Endothelial cell of umbilical vein (primary cell): ENCODE measurements around the gene NUDT14. TPM values are rescaled to one million over a fixed set of nuclear protein-coding genes. Genes with fewer than 3 reads are reported as not detected.

Experiments used
- BruUV-seq: library from RNA; stranded (reverse); fragments of 400-500 nt; replicated peaks from 2 replicates; lab custom pipeline; 2021; lab: Mats Ljungman, UMichigan
- CTCF ChIA-PET: fragments of 300-600, 350-600 bp; sonication (Branson Sonifier 250); formaldehyde crosslinking; loops from one replicate; lab custom pipeline; 2021; ENCODE audit warnings: antibody characterized with exemption, inconsistent platforms; lab: Charles Lee
- POLR2A ChIA-PET: fragments of 300-600, 350-600 bp; sonication (Branson Sonifier 250); formaldehyde crosslinking; loops from one replicate; lab custom pipeline; 2021; ENCODE audit warnings: antibody characterized with exemption, inconsistent platforms; lab: Charles Lee
- DNase-seq: peaks from one replicate; pipeline ENCODE4 v3.0.0-alpha.2; 2011; ENCODE audit warnings: low read depth, low spot score
- FAIRE-seq: peaks from 2 replicates; lab custom pipeline; 2011; peaks lifted over from hg19 to GRCh38; lab: Jason Lieb, UNC
- H2AFZ ChIP-seq: 2 replicates; pipeline ENCODE4 v1.6.0; 2012; ENCODE audit warnings: low read depth, low read length, control low read depth, inconsistent platforms
- H3K27ac ChIP-seq: 2 replicates; pipeline ENCODE4 v1.5.1; 2011; ENCODE audit warnings: low read depth, mild to moderate bottlenecking, control low read depth, low read length, moderate library complexity; ENCODE audit not compliant: insufficient read depth
- H3K27me3 ChIP-seq, 2 experiments: 2 replicates each; pipeline versions ENCODE4 v1.6.0 to v1.6.1; 2011; ENCODE audit warnings: low read length in 2 of 2, mixed read lengths in 1 of 2; ENCODE audit not compliant: control insufficient read depth in 2 of 2, insufficient read depth in 2 of 2
- H3K36me3 ChIP-seq, 2 experiments: 2 replicates in 1 of 2; 3 replicates in 1 of 2; pipeline ENCODE4 v1.5.1; 2011; ENCODE audit warnings: low read length in 2 of 2, mild to moderate bottlenecking in 1 of 2, moderate library complexity in 1 of 2; ENCODE audit not compliant: control insufficient read depth in 2 of 2, insufficient read depth in 2 of 2; ENCODE audit errors: extremely low read depth in 1 of 2
- H3K4me1 ChIP-seq: 3 replicates; pipeline ENCODE4 v1.5.1; 2011; ENCODE audit warnings: mild to moderate bottlenecking, low read length; ENCODE audit not compliant: control insufficient read depth, insufficient read depth; ENCODE audit errors: extremely low read depth
- H3K4me2 ChIP-seq: 2 replicates; pipeline ENCODE4 v1.6.1; 2011; ENCODE audit warnings: low read length, control low read depth, mixed read lengths; ENCODE audit not compliant: insufficient read depth
- H3K4me3 ChIP-seq, 3 experiments: fragments of 200-600 bp in 1 of 3; sonication (generic), shearing (Covaris generic) in 1 of 3; replicated peaks in 1 of 3; 2 replicates each; pipeline ENCODE4 v1.5.1; 2011 to 2016; ENCODE audit warnings: control low read depth in 3 of 3, low read length in 3 of 3, mild to moderate bottlenecking in 2 of 3, inconsistent platforms in 1 of 3, low read depth in 1 of 3, moderate library complexity in 1 of 3; ENCODE audit not compliant: insufficient read depth in 1 of 3
- H3K79me2 ChIP-seq: 2 replicates; pipeline ENCODE4 v1.6.0; 2012; ENCODE audit warnings: low read length, inconsistent platforms; ENCODE audit not compliant: control insufficient read depth, insufficient read depth
- H3K9ac ChIP-seq: replicated peaks from 2 replicates; pipeline ENCODE3; 2011; ENCODE audit warnings: low read length, control low read depth; ENCODE audit not compliant: insufficient read depth; ENCODE audit errors: extremely low read depth
- H3K9me1 ChIP-seq: replicated peaks from 3 replicates; pipeline ENCODE4 v1.6.0; 2011; ENCODE audit warnings: mild to moderate bottlenecking, low read length; ENCODE audit not compliant: control insufficient read depth, insufficient read depth; ENCODE audit errors: extremely low read depth
- H3K9me3 ChIP-seq: replicated peaks from 2 replicates; pipeline ENCODE4 v1.5.1; 2012; ENCODE audit warnings: low read length, inconsistent platforms; ENCODE audit not compliant: control insufficient read depth, insufficient read depth
- H4K20me1 ChIP-seq: replicated peaks from 2 replicates; pipeline ENCODE3; 2011; ENCODE audit warnings: mild to moderate bottlenecking, low read length; ENCODE audit not compliant: control insufficient read depth, insufficient read depth; ENCODE audit errors: extremely low read depth
- CTCF ChIP-seq, 2 donors: IDR thresholded peaks; 1 replicate in 1 of 2; 2 replicates in 1 of 2; pipeline ENCODE4 v1.5.1; 2011; ENCODE audit warnings: low read length in 2 of 2, mild to moderate bottlenecking in 2 of 2, moderate library complexity in 2 of 2, control low read depth in 1 of 2, inconsistent platforms in 1 of 2, low read depth in 1 of 2; ENCODE audit not compliant: insufficient read depth in 1 of 2; ENCODE audit errors: extremely low read depth in 1 of 2
- EZH2 ChIP-seq: IDR thresholded peaks from 2 replicates; pipeline ENCODE4 v1.6.1; 2012; ENCODE audit warnings: borderline replicate concordance, low read depth, mild to moderate bottlenecking, moderate library complexity, low read length, inconsistent platforms; ENCODE audit not compliant: severe bottlenecking
- GATA2 ChIP-seq: IDR thresholded peaks from 2 replicates; pipeline ENCODE4 v1.7.0; 2011; ENCODE audit warnings: low read depth, mild to moderate bottlenecking, moderate library complexity, mixed read lengths, low read length; ENCODE audit not compliant: insufficient read length, insufficient read depth
- MAX ChIP-seq: IDR thresholded peaks from 2 replicates; pipeline ENCODE4 v1.6.1; 2011; ENCODE audit not compliant: insufficient read depth, insufficient read length
- MYC ChIP-seq: IDR thresholded peaks from one replicate; pipeline ENCODE4 v1.6.1; 2011; ENCODE audit warnings: mild to moderate bottlenecking, low read depth, low read length
- POLR2A ChIP-seq: IDR thresholded peaks from 2 replicates; pipeline ENCODE4 v1.6.1; 2012; ENCODE audit warnings: low read depth, mild to moderate bottlenecking, control low read depth, low read length
- dilution Hi-C: fragments of 300-500 bp; cut with MboI; formaldehyde crosslinking; loops from one replicate; pipeline ENCODE4 v1.15.0; 2019; ENCODE audit warnings: low sequenced_read_pairs; ENCODE audit not compliant: extremely low pct_ligation_motif_present
- intact Hi-C: fragments of 100-400 bp; cut with micrococcal nuclease; formaldehyde crosslinking; loops from one replicate; pipeline ENCODE4 v1.10.0; 2022
- polyA plus RNA-seq, 4 experiments: library from polyadenylated mRNA; depleted of rRNA in 3 of 4; stranded (reverse) in 3 of 4; unstranded in 1 of 4; fragments of >200 nt; gene quantifications; 2 replicates each; pipeline versions ENCODE4 v1.2.1 to v1.2.3, GENCODE V29; 2011 to 2012; ENCODE audit warnings: missing spikeins in 1 of 4
- total RNA-seq: library from RNA; stranded (reverse); gene quantifications from 2 replicates; pipeline ENCODE4 v1.2.3, GENCODE V29; 2021

The NUDT14 gene
- total and polyA plus RNA-seq, 2 donors (not counting 3 experiments of a cell fraction or from before 2014, with no cell fraction given): 97.7 to 103 TPM

- no TSS peak for BruUV-seq
- Histone ChIP-seq H2AFZ (no peak overlapping the region), H3K36me3 (peaks cover 0 to 20% of the 10 kb centered on the region in 2 experiments), H4K20me1 (no peaks in the 10 kb centered on the region), H3K79me2 (no peaks in the 10 kb centered on the region), H3K4me3 (no peak overlapping the region), H3K9ac (no peak overlapping the region), H3K4me2 (no peak overlapping the region), H3K9me3 (no peaks in the 10 kb centered on the region), H3K4me1 (no peaks in the 10 kb centered on the region), H3K27me3 (no peaks in the 10 kb centered on the region), H3K9me1 (no peaks in the 10 kb centered on the region), H3K27ac (no peak overlapping the region)
- intact Hi-C loops (no loop called here), dilution Hi-C loops (no loop called here)
- ChIA-PET POLR2A (interaction anchor here (0.6 kb wide), 1 partner anchor 202 kb away, joined by 5 read pairs; no protein-coding TSS in a partner anchor), CTCF (no interaction called here)
- TF ChIP-seq MYC: no peak
- no peak for TF ChIP-seq POLR2A
- TF ChIP-seq CTCF (IDR thresholded peaks at IDR 0.05; ENCODE audit: extremely low read depth in 1 of 2, insufficient read depth in 1 of 2, low read depth in 1 of 2, low read length in 2 of 2): no peak
- no peak for TF ChIP-seq GATA2
- TF ChIP-seq EZH2: no peak
- TF ChIP-seq MAX: no peak
- DNase-seq: no peak
- no peak for FAIRE-seq
Observed at GRCh38 chr14:105223770-105224544, 42.8 kb upstream of the NUDT14 start.
